PFSK-1 (cell line): ENCODE measurements around the gene NET1.

ENCODE experiments used
- FOXP2 ChIP-seq: optimal IDR thresholded peaks from 2 replicates; pipeline ENCODE3; 2011; ENCODE audit warnings: borderline replicate concordance, control low read depth, inconsistent platforms; ENCODE audit not compliant: insufficient read depth; ENCODE audit errors: extremely low read length, extremely low read depth
- POLR2AphosphoS5 ChIP-seq: IDR thresholded peaks from 2 replicates; pipeline ENCODE4 v1.6.1; 2012; ENCODE audit warnings: low read depth, mild to moderate bottlenecking, control low read depth, low read length, moderate library complexity
- SIN3A ChIP-seq: IDR thresholded peaks from 2 replicates; pipeline ENCODE4 v1.6.1; 2012; ENCODE audit warnings: mild to moderate bottlenecking, low read length, moderate library complexity, borderline replicate concordance; ENCODE audit not compliant: insufficient read depth
- TAF1 ChIP-seq: IDR thresholded peaks from 2 replicates; pipeline ENCODE4 v1.6.1; 2012; ENCODE audit warnings: low read length, control low read depth, borderline replicate concordance; ENCODE audit not compliant: insufficient read depth
- TF ChIP-seq, protein P1 (sequence below), 2 experiments: IDR thresholded peaks; 2 replicates each; pipeline versions ENCODE4 v1.6.1 to v1.8.0; 2011 to 2012; ENCODE audit warnings: low read depth in 2 of 2, low read length in 2 of 2, control low read depth in 1 of 2, inconsistent platforms in 1 of 2, mild to moderate bottlenecking in 1 of 2, moderate library complexity in 1 of 2; ENCODE audit not compliant: insufficient read depth in 1 of 2

Gene NET1

DNA sequence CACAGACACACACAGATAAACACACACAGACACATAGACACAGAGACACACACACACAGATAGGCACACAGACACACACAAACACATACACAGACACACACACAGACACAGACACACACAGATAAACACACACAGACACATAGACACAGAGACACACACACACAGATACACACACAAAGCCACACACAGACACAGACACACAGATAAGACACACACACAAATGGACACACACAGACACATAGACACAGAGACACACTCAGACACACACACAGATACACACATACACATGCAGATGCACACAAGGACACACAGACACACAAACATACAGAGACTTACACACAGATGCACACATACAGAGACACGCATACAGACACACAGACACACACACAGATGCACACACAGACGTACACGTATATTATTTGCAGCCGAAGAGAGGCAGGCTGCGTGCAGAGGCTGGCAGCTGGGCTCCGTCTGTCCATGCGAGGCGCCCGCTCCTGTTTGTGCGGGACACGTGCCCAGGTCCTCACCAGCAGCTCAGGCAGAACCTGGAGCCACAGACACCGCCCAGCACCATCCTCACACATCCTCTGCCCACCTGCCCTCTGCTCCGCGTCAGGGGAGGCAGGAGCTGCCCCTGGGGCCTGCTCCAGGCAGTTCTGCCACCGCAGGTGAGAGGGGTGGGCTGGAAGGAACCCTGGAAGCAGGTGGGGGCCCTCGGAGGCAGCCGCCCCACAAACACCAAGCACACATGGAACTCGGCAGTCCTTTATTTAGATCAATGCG is 85.8 kb downstream of the NET1 start:
- TF ChIP-seq TAF1 (no peak), SIN3A (no peak), FOXP2 (no peak), POLR2AphosphoS5 (no peak)
- TF ChIP-seq, protein P1, sequence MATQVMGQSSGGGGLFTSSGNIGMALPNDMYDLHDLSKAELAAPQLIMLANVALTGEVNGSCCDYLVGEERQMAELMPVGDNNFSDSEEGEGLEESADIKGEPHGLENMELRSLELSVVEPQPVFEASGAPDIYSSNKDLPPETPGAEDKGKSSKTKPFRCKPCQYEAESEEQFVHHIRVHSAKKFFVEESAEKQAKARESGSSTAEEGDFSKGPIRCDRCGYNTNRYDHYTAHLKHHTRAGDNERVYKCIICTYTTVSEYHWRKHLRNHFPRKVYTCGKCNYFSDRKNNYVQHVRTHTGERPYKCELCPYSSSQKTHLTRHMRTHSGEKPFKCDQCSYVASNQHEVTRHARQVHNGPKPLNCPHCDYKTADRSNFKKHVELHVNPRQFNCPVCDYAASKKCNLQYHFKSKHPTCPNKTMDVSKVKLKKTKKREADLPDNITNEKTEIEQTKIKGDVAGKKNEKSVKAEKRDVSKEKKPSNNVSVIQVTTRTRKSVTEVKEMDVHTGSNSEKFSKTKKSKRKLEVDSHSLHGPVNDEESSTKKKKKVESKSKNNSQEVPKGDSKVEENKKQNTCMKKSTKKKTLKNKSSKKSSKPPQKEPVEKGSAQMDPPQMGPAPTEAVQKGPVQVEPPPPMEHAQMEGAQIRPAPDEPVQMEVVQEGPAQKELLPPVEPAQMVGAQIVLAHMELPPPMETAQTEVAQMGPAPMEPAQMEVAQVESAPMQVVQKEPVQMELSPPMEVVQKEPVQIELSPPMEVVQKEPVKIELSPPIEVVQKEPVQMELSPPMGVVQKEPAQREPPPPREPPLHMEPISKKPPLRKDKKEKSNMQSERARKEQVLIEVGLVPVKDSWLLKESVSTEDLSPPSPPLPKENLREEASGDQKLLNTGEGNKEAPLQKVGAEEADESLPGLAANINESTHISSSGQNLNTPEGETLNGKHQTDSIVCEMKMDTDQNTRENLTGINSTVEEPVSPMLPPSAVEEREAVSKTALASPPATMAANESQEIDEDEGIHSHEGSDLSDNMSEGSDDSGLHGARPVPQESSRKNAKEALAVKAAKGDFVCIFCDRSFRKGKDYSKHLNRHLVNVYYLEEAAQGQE (IDR thresholded peaks at IDR 0.05; ENCODE audit: insufficient read depth in 1 of 2, low read depth in 2 of 2, low read length in 2 of 2) = no peak

DNA sequence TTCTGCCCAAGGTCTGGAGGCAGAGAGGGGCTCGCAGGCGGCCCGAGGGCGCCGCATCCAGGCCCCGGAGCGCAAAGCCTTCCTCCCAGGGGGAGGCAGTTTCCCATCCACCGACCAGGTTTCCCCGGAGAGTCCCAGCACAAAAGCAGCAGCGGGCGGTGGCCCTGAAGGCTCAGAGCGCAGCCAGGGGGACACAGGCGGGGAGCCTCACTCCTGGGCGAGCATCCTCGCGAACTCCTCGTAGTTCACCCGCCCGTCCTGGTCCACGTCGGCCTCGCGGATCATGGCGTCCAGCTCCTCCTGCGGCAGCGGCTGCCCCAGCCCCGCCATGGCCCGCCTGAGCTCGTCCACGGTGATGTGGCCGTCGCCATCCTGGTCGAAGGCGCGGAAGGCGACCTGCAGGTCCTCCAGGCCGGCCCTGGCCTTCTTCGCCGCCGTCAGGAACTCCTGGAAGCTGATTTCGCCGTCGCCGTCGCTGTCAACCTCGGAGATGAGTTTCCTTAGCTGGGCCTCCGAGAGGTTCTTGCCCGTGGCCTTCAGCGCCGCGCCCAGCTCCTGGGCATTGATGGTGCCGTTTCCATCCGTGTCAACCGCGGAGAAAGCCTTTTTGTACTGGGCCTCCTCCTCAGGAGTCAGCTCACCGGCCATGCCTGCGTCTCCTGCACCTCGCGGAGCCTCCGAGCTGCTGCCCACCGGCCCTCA is 86.6 kb downstream of the NET1 start:
- no peak for TF ChIP-seq FOXP2
- TF ChIP-seq TAF1 = no peak
- TF ChIP-seq, protein P1 (IDR thresholded peaks at IDR 0.05; ENCODE audit: insufficient read depth in 1 of 2, low read depth in 2 of 2, low read length in 2 of 2) = no peak
- TF ChIP-seq SIN3A = no peak
- no peak for TF ChIP-seq POLR2AphosphoS5

DNA sequence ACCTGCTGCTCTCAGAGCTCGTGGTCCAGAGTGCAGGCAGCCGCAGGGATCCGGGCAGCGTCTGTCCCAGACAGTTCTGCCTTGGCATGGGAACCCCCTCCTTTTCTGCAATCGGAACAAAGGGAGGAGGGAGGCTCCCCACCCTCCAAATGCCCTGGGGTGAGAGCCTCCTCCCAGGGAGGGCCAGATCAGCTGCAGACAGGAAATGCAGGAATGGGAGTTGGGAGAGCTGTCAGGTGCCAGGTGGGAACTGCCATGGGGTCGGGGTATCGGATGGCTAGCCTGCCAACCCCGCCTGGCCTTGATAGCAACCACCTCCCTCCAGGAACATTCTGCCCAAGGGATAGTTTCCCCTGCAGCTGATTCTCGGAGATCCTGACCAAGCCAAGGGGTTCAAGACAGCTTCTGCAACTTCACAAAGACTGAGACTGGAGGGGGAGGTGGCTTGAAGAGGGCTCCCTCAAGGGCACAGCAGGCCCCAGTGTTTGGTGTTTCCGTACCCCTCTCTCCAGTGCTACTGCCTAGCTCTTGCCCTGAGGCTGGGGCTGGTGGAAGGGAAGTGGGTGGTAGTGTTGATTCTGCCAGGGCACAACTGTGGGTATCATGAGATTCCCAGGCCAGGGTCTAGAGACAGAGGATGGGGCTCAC is 87.3 kb downstream of the NET1 start, which contains the start of gene CALML5:
TSS of gene CALML5 (minus strand) at position 78 of the 648 bp plus-strand sequence. CDS start 132 bp downstream, outside the sequence.
- TF ChIP-seq TAF1 = no peak
- no peak for TF ChIP-seq SIN3A
- TF ChIP-seq FOXP2 = no peak
- no peak for TF ChIP-seq POLR2AphosphoS5
- TF ChIP-seq, protein P1 (IDR thresholded peaks at IDR 0.05; ENCODE audit: insufficient read depth in 1 of 2, low read depth in 2 of 2, low read length in 2 of 2) = no peak

DNA sequence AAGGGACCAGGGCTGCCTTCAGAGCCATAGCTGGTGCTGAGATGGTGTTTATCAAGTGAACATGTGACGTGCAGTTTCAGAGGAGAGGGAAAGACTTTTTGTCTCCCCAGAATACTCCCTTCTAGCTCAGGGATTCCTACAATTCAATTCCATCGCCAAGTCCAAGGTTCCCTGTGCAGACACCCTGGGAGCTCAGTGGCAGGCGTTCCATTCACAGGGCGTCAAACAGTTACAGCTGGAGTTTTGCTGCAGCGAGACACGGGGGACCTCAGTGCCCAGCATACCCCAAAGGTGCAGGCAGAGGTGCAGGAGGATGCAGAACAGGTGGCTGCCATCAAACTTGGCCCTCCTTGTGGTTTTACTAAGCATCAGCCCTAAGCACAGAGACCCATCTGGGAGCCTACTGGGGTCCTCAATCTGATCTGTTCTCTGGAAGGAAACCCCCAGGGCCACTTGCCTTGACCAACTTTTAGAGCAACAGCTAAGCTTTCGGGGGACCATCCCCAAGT is 87.9 kb downstream of the NET1 start:
- TF ChIP-seq FOXP2 (no peak), TAF1 (no peak), SIN3A (no peak)

DNA sequence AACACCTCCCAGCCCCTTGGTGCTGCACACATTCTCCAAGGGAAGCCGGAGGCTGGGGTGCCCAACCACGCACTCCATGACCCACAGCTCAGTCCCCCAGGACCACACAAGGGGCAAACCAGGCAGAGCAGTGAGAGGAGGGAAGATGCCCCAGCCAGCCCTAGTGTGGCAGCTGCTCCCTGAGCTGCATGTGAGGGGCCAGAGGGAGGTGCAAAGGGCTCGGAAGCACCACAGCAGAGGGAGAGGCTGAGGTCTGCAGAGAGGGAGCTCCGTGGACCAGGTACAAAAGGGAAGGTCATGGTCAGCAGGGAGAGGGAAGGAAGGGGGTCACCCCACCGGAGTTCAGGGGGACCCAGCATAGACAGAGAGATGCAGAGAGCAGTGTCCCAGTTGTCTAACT is 88.6 kb downstream of the NET1 start:
- TF ChIP-seq FOXP2 = no peak
- no peak for TF ChIP-seq SIN3A
- TF ChIP-seq TAF1 = no peak
- TF ChIP-seq, protein P1 (IDR thresholded peaks at IDR 0.05; ENCODE audit: insufficient read depth in 1 of 2, low read depth in 2 of 2, low read length in 2 of 2) = no peak
- no peak for TF ChIP-seq POLR2AphosphoS5
